H1 (cell line): Measurements from ENCODE around the gene BABAM2. TPM values are rescaled to one million over a fixed set of nuclear protein-coding genes. Genes with fewer than 3 reads are reported as not detected.

Source experiments
- NRF1 ChIP-seq: IDR thresholded peaks from 2 replicates; pipeline ENCODE4 v1.6.1; 2011; ENCODE audit warnings: mild to moderate bottlenecking, low read depth, low read length, improper control_type of control experiment
- polyA plus RNA-seq, 7 experiments: library from polyadenylated mRNA; depleted of rRNA in 3 of 7; stranded (reverse) in 5 of 7; unstranded in 2 of 7; fragments of >200 nt in 5 of 7; fragments of 200-250 nt in 2 of 7; gene quantifications; 1 replicate in 5 of 7; 2 replicates in 1 of 7; 4 replicates in 1 of 7; pipeline versions ENCODE4 v1.2.1 to v1.2.3, GENCODE V29; 2011 to 2013; ENCODE audit warnings: missing spikeins in 2 of 7, mixed read lengths in 2 of 7
- total RNA-seq: library from RNA; stranded (reverse); fragmentation: NEBNext Ultra II Directional; extraction: Animal tissue kit (Norgen Biotek cat#: 25700); gene quantifications from 2 replicates; pipeline ENCODE4 v1.2.1, GENCODE V29; 2021
- TF ChIP-seq, protein P1 (sequence below): fragments of 300-600 bp; sonication (generic); IDR thresholded peaks from 2 replicates; pipeline ENCODE4 v1.7.1; 2012; ENCODE audit warnings: low read length, moderate library complexity, mild to moderate bottlenecking, inconsistent platforms; ENCODE audit not compliant: insufficient replicate concordance

The BABAM2 gene
- total and polyA plus RNA-seq, 2 of the 8 experiments (the other 6 are each of a cell fraction or from before 2014, with no cell fraction given): 15.8 to 20.9 TPM

DNA sequence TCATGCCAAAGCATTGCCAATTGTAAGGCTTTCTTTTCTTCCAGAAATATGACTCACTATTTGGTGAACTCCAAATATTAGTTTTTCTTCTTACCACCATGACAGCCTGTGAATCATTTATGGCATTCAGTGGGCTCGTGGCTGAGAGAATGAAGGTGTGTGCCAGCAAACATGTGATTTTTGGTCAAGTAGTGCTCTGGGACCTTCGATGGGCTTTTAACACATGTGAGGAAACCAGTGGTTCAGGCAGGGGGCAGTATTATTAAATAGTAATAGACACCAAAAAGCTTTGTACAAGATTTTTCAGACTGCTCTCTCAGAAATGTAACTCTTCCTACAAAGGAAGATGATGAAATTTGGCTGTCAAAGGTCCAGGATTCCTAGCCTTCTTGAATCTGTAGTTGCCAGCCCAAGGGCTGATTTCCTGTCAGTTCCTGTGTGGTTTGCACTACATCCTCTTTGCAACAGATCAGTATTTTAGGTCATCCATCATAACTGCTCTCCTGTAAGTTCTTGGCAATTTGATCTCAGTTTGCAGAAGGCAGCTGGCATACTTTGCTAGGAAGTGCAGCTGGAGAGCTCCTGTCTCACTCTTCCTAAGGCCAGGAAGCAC lies 64.3 kb downstream of the BABAM2 start (continued):
- TF ChIP-seq, protein P1, sequence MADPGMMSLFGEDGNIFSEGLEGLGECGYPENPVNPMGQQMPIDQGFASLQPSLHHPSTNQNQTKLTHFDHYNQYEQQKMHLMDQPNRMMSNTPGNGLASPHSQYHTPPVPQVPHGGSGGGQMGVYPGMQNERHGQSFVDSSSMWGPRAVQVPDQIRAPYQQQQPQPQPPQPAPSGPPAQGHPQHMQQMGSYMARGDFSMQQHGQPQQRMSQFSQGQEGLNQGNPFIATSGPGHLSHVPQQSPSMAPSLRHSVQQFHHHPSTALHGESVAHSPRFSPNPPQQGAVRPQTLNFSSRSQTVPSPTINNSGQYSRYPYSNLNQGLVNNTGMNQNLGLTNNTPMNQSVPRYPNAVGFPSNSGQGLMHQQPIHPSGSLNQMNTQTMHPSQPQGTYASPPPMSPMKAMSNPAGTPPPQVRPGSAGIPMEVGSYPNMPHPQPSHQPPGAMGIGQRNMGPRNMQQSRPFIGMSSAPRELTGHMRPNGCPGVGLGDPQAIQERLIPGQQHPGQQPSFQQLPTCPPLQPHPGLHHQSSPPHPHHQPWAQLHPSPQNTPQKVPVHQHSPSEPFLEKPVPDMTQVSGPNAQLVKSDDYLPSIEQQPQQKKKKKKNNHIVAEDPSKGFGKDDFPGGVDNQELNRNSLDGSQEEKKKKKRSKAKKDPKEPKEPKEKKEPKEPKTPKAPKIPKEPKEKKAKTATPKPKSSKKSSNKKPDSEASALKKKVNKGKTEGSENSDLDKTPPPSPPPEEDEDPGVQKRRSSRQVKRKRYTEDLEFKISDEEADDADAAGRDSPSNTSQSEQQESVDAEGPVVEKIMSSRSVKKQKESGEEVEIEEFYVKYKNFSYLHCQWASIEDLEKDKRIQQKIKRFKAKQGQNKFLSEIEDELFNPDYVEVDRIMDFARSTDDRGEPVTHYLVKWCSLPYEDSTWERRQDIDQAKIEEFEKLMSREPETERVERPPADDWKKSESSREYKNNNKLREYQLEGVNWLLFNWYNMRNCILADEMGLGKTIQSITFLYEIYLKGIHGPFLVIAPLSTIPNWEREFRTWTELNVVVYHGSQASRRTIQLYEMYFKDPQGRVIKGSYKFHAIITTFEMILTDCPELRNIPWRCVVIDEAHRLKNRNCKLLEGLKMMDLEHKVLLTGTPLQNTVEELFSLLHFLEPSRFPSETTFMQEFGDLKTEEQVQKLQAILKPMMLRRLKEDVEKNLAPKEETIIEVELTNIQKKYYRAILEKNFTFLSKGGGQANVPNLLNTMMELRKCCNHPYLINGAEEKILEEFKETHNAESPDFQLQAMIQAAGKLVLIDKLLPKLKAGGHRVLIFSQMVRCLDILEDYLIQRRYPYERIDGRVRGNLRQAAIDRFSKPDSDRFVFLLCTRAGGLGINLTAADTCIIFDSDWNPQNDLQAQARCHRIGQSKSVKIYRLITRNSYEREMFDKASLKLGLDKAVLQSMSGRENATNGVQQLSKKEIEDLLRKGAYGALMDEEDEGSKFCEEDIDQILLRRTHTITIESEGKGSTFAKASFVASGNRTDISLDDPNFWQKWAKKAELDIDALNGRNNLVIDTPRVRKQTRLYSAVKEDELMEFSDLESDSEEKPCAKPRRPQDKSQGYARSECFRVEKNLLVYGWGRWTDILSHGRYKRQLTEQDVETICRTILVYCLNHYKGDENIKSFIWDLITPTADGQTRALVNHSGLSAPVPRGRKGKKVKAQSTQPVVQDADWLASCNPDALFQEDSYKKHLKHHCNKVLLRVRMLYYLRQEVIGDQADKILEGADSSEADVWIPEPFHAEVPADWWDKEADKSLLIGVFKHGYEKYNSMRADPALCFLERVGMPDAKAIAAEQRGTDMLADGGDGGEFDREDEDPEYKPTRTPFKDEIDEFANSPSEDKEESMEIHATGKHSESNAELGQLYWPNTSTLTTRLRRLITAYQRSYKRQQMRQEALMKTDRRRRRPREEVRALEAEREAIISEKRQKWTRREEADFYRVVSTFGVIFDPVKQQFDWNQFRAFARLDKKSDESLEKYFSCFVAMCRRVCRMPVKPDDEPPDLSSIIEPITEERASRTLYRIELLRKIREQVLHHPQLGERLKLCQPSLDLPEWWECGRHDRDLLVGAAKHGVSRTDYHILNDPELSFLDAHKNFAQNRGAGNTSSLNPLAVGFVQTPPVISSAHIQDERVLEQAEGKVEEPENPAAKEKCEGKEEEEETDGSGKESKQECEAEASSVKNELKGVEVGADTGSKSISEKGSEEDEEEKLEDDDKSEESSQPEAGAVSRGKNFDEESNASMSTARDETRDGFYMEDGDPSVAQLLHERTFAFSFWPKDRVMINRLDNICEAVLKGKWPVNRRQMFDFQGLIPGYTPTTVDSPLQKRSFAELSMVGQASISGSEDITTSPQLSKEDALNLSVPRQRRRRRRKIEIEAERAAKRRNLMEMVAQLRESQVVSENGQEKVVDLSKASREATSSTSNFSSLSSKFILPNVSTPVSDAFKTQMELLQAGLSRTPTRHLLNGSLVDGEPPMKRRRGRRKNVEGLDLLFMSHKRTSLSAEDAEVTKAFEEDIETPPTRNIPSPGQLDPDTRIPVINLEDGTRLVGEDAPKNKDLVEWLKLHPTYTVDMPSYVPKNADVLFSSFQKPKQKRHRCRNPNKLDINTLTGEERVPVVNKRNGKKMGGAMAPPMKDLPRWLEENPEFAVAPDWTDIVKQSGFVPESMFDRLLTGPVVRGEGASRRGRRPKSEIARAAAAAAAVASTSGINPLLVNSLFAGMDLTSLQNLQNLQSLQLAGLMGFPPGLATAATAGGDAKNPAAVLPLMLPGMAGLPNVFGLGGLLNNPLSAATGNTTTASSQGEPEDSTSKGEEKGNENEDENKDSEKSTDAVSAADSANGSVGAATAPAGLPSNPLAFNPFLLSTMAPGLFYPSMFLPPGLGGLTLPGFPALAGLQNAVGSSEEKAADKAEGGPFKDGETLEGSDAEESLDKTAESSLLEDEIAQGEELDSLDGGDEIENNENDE: no peak
- no peak for TF ChIP-seq NRF1
